Stimulated activated memory B cell treated with anti-CD40 and anti-IgM and Interleukin-4, amounts not matched to agents 10 μg/mL and 1 μg/mL and 100 μg/mL, for 72 hours (primary cell): ENCODE measurements around the gene RPLP2.

Experiments
- ATAC-seq: fragments of 150-1000 bp; cut with Tn5 transposase; 2 replicates; pipeline ENCODE4 v1.10.0; 2021
- H3K27ac Mint-ChIP-seq: one replicate; pipeline ENCODE4 v1.8.0; 2022; ENCODE audit warnings: mild to moderate bottlenecking, mixed read lengths
- H3K27me3 Mint-ChIP-seq: one replicate; pipeline ENCODE4 v1.8.0; 2022; ENCODE audit warnings: mixed read lengths
- H3K36me3 Mint-ChIP-seq: one replicate; pipeline ENCODE4 v1.8.0; 2022; ENCODE audit warnings: mixed read lengths
- H3K4me1 Mint-ChIP-seq: one replicate; pipeline ENCODE4 v1.8.0; 2022; ENCODE audit warnings: mixed read lengths
- H3K4me3 Mint-ChIP-seq: one replicate; pipeline ENCODE4 v1.8.0; 2022; ENCODE audit warnings: mild to moderate bottlenecking, moderate library complexity, mixed read lengths
- H3K9me3 Mint-ChIP-seq: one replicate; pipeline ENCODE4 v1.8.0; 2022; ENCODE audit warnings: mixed read lengths

RPLP2 gene

DNA sequence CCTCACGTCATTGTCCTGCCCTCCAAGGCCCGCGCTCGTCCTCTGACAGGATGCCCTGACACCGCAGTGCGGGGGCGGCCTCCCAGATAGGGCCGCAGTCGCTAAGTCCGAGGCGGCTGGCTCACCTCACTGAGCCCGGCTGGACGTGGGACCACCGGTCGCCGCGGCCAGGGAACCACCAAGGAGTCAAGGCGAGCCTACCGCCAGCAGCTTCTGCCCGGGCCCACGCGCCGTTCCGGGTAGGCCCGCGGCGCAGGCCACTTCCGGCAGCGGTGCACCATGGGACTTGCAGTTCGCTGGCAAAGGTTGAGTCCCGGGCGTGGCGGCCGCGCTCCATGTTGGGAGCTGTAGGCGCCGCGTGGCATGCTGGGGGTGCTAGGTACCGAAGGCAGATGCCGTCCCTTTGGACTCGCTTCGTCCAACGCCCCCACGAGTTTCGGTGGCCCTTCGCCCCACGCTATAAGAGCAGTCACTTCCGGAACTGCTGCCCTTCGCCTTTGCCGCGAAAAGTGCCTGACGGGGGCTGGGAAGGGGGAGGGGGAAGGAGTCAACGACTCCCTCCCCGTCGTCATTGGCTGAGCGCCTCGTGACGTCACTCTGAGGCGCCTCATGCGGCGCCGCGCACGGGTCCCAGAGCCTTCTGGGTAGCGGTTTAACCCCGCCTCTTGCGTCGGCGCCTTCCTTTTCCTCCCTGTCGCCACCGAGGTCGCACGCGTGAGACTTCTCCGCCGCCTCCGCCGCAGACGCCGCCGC, at the start of gene RPLP2:
Gene RPLP2, plus strand, starts transcription at position 681 of the 753 bp plus-strand sequence. CDS start 268 bp downstream, outside the sequence.
- H3K27me3 Mint-ChIP-seq: no peaks in the 10 kb centered on the region
- peaks cover 44% of the 10 kb centered on the region for H3K4me1 Mint-ChIP-seq
- peak within 1 kb of the TSS; percentile 85 for H3K4me3 Mint-ChIP-seq
- H3K9me3 Mint-ChIP-seq: no peaks in the 10 kb centered on the region
- peak within 1 kb of the TSS; percentile 98 for H3K27ac Mint-ChIP-seq
- peaks cover 33% of the 10 kb centered on the region for H3K36me3 Mint-ChIP-seq
- peak; percentile 93 for ATAC-seq

DNA sequence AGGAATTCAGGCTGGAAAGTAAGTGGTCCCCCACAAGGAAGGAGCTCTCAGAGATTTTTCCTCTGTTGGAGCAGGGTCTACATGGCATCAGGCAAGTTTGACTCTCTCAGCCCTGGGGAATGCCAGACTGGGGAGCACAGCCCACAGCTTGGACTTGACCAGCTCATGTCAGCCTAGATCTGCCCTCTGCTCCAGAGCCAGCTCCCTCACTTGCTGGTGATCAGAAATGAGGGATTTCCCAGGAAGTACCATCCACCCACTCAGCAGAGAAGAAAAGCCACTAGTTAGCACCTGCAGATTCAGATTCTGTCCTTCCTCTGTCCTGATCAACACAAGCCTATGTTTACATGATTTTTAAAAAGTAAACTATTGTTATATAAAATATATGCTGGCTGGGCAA, 49.5 kb upstream of the RPLP2 start:
- no peaks in the 10 kb centered on the region for H3K27me3 Mint-ChIP-seq
- no peak overlapping the region for H3K27ac Mint-ChIP-seq
- no peaks in the 10 kb centered on the region for H3K9me3 Mint-ChIP-seq
- no peaks in the 10 kb centered on the region for H3K4me1 Mint-ChIP-seq
- H3K4me3 Mint-ChIP-seq: no peak overlapping the region
- ATAC-seq: no peak
- peaks cover 51% of the 10 kb centered on the region for H3K36me3 Mint-ChIP-seq

DNA sequence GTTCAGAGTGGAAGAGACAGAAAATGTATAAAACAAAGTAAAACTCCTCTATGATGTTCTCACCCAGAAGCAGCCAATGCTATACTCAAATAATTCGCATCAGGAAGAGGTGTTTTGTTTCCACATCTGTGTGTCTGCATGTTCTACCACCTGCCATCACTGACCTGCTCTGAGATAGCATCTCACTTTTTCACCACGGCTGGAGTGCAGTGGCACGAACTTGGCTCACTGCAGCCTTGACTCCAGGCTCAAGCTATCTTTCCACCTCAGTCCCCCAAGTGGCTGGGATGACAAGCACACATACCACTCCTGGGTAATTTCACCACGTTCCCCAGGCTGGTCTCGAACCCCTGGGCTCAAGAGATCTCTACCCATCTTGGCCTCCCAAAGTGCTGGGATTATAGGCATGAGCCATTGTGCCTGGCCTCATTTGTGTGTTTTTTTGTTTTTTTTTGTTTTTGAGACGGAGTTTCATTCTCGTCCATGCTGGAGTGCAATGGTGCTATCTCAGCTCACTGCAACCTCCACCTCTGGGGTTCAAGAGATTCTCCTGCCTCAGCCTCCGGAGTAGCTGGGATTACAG, 48.1 kb upstream of the RPLP2 start:
- no peak for ATAC-seq
- Mint-ChIP-seq H3K4me1 (no peaks in the 10 kb centered on the region), H3K27me3 (no peaks in the 10 kb centered on the region), H3K27ac (no peak overlapping the region), H3K9me3 (no peaks in the 10 kb centered on the region), H3K4me3 (no peak overlapping the region), H3K36me3 (peaks cover 45% of the 10 kb centered on the region)

DNA sequence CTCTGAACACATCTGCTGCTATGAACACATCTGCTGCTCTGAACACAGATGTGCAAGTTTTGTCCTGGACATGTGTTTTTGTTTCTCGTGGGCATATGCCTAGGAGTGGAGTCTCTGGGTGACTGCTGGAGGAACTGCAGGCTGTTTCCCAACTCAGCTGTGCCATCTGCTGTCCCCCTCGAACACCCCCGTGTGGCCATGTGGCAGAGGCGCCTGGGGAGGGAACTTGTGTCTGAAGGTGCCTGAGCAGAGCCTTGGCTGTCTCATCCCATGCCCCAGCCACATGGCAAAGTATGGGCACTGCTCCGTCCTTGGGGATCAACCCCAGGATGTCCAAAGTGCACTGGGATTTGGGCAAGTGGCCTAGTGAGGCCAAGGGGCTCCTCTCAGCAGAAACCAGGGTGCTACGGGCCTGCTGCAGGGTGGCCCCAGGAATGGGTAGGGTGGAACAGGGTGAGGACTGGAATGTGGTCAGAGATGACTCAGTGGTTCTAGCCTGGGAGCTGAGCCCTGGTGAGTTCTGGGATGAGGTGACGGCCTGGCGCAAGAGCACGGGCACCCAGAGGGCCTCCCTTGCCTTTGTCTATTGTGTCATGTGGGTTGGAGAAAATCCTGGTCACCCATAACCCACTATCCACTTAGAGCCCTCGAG, 47.2 kb upstream of the RPLP2 start:
- ATAC-seq: no peak
- Mint-ChIP-seq H3K27me3 (no peaks in the 10 kb centered on the region), H3K36me3 (peaks cover 36% of the 10 kb centered on the region), H3K27ac (no peak overlapping the region), H3K4me3 (no peak overlapping the region), H3K4me1 (no peaks in the 10 kb centered on the region), H3K9me3 (no peaks in the 10 kb centered on the region)

DNA sequence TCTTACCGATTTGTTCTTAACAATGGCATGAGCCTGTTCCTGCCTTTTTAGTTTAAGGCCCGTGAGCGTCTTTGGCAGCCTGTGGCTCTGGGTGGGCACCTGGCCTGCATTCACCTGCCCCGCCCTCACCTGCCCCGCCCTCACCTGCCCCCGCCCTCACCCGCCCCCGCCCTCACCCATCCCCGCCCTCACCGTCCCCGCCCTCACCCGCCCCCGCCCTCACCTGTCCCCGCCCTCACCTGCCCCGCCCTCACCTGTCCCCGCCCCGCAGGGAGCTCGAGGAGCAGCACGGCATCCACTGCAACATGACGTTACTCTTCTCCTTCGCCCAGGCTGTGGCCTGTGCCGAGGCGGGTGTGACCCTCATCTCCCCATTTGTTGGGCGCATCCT, 46.7 kb upstream of the RPLP2 start:
- Mint-ChIP-seq H3K27ac (no peak overlapping the region), H3K4me1 (no peaks in the 10 kb centered on the region), H3K27me3 (no peaks in the 10 kb centered on the region), H3K4me3 (no peak overlapping the region), H3K9me3 (no peaks in the 10 kb centered on the region), H3K36me3 (peaks cover 31% of the 10 kb centered on the region)
- no peak for ATAC-seq

DNA sequence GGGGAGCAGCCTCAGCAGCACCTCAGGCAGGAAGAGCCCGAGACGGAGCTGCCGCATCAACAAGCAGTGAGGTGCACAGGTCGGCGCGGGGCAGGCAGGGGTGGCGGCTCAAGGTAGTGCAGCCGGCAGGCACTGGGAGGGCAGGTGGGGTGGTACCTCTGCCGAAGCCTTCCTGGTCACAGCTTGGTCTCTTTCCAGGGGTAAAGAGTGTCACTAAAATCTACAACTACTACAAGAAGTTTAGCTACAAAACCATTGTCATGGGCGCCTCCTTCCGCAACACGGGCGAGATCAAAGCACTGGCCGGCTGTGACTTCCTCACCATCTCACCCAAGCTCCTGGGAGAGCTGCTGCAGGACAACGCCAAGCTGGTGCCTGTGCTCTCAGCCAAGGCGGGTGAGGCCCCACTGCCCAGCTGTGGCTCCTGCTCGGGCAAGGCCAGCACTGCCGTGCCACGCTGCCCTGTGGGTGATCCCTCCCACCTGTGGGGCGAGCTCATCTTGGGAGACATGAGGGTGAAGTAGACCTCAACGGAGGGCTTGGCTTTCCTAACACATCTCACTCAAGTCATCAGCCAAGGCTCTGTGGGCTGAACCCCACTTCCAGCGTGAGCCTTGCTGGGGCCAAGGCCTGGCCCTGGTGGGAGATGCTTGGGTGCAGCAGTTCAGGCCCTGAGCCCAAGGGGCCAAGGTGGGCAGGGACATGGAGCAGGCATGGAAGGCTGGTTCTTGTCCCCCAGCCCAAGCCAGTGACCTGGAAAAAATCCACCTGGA, 46.0 kb upstream of the RPLP2 start:
- no peaks in the 10 kb centered on the region for H3K9me3 Mint-ChIP-seq
- peak; percentile 3 for ATAC-seq
- no peaks in the 10 kb centered on the region for H3K4me1 Mint-ChIP-seq
- H3K27ac Mint-ChIP-seq: no peak overlapping the region
- no peaks in the 10 kb centered on the region for H3K27me3 Mint-ChIP-seq
- no peak overlapping the region for H3K4me3 Mint-ChIP-seq
- H3K36me3 Mint-ChIP-seq: peaks cover 28% of the 10 kb centered on the region

DNA sequence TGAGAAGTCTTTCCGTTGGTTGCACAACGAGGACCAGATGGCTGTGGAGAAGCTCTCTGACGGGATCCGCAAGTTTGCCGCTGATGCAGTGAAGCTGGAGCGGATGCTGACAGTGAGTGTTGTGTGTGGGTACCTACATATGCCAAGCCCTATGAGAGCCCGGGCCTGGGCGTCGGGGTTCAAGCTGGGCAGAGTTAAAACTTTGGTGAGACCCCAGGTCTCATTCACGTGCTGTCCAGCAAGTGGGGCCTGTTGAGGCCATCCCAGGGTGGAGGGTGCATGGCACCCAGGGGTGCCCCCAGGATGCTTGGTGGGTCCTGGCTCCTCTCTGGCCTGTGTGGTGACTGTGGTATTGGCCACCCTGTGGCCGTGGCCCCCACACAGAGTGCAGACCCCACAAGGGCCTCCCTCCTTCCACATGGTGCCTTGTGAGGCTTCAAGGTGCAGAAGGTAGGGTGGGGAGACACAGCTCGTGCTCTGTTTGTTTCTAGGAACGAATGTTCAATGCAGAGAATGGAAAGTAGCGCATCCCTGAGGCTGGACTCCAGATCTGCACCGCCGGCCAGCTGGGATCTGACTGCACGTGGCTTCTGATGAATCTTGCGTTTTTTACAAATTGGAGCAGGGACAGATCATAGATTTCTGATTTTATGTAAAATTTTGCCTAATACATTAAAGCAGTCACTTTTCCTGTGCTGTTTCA, 45.3 kb upstream of the RPLP2 start:
- Mint-ChIP-seq H3K9me3 (no peaks in the 10 kb centered on the region), H3K27ac (no peak overlapping the region), H3K4me3 (no peak overlapping the region), H3K4me1 (no peaks in the 10 kb centered on the region), H3K27me3 (no peaks in the 10 kb centered on the region), H3K36me3 (peaks cover 28% of the 10 kb centered on the region)
- ATAC-seq: no peak

DNA sequence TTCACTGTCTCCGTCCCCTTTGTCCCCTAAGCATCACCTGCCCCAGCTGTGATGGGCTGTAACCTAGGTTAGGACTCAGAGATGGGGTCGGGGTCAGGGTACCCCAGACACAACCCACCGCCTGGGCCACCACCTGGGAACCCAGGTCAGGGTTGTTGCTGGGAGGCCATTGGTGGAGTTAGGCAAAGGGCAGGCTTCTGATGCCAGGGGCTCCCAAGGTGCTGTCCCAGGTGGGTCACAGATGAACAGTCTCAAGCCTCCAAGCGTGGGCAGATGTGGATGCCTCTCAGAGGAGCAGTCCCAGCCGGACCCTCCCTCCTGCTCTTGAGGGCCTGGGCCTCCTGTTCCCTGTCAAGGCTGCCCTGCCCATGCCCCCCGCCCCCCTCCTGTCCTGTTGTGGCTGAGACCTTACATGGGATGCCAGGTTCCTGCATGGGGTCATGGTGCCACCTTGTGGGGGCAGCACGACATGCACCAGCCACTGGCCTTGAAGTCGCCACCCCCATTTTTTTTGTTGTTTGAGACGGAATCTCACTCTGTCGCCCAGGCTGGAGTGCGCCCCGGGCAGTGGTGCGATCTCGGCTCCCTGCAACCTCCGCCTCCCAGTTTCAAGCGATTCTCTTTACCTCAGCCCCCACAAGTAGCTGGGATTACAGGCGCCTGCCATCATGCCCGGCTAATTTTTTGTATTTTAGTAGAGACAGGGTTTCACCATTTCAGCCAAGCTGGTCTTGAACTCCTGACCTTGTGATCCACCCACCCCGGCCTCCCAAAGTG, 44.6 kb upstream of the RPLP2 start:
- peak; percentile 80 for ATAC-seq
- Mint-ChIP-seq H3K27me3 (no peaks in the 10 kb centered on the region), H3K27ac (no peak overlapping the region), H3K4me1 (no peaks in the 10 kb centered on the region), H3K36me3 (peaks cover 30% of the 10 kb centered on the region), H3K4me3 (no peak overlapping the region), H3K9me3 (no peaks in the 10 kb centered on the region)

DNA sequence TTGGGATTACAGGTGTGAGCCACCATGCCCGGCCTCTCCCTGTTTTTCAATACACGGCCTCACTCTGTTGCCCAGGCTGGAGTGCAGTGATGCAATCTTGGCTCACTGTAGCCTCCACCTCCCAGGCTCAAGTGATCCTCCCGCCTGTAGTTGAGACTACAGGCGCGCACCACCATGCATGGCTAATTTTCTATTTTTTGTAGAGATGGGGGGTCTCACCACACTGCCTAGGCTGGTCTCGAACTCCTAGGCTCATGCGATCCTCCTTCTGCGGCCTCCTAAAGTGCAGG, 44.0 kb upstream of the RPLP2 start:
- peaks cover 33% of the 10 kb centered on the region for H3K36me3 Mint-ChIP-seq
- ATAC-seq: no peak
- H3K27me3 Mint-ChIP-seq: no peaks in the 10 kb centered on the region
- no peaks in the 10 kb centered on the region for H3K4me1 Mint-ChIP-seq
- H3K4me3 Mint-ChIP-seq: no peak overlapping the region
- H3K9me3 Mint-ChIP-seq: no peaks in the 10 kb centered on the region
- no peak overlapping the region for H3K27ac Mint-ChIP-seq

DNA sequence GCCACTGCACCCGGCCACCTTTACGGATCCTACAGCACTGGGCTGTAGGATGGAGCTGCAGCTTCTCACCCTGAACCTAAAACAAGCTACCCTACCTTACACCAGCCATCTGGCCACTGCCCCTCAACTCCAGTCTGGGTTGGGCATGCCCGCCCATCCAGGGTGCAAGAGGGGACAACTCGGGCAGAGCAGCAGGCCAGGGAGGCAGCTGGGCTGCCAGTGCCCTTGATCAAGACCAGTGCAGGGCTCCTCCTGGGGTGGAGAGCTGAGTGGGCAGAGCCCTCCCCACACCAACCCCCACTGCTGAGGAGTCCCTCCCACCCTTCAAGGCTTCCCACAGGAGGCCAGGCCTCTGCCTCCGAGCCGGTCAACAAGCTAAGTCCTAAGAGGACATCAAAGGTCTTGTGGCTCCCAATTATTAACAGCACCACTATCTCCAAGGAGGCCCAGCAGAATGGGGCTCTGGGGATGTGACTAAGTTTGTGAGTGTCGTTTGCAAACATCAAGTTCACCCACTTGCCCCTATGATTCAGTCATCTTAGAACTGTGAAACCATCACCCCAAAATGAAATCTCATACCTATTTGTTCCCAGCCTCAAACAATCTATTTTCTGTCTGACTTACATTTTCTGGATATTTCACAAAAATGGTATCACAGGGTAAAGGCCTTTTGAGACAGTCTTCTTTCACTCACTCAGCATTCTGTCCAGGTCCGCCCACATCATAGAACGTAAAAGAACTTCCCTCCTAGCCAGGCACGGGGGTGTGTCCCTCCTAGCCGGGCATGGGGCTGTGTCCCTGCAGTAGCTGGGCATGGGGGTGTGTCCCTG, 43.4 kb upstream of the RPLP2 start:
- Mint-ChIP-seq H3K27ac (no peak overlapping the region), H3K4me3 (no peak overlapping the region), H3K4me1 (no peaks in the 10 kb centered on the region), H3K36me3 (peaks cover 36% of the 10 kb centered on the region), H3K27me3 (no peaks in the 10 kb centered on the region), H3K9me3 (no peaks in the 10 kb centered on the region)
- no peak for ATAC-seq

DNA sequence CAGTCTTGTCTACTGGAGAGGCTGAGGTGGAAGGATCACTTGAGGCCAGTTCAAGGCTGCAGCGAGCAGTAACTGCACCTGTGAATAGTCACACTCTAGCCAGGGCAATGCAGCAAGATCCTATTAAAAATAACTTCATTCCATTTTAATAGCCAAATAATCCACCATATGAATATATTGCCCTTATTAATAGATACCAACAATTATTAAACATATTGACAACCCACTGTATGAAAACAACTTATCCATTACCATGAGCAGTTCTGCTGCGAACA, 42.9 kb upstream of the RPLP2 start:
- Mint-ChIP-seq H3K27me3 (no peaks in the 10 kb centered on the region), H3K36me3 (peaks cover 31% of the 10 kb centered on the region), H3K27ac (no peak overlapping the region), H3K4me3 (no peak overlapping the region), H3K9me3 (no peaks in the 10 kb centered on the region), H3K4me1 (no peaks in the 10 kb centered on the region)
- ATAC-seq: no peak

DNA sequence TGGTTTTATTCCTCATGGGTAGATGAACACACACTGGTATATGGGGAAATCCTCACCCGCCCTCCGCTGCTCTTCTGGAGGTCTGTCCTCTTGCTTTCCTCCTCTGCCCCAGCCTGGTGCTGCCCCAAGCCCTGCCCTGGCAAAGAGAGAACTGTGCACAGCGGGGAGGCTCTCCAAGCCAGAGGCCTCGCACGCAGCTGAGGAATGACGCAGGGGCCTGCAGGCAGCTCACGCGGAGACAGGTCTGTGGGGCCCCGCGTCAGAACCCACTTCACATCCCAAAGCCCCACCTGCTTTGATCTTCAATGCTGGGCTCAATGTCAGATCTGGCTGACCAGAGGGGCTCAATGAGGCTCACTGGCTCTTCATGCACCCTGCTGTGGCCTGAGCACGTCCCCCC, 42.5 kb upstream of the RPLP2 start:
- H3K4me1 Mint-ChIP-seq: no peaks in the 10 kb centered on the region
- H3K27me3 Mint-ChIP-seq: no peaks in the 10 kb centered on the region
- H3K9me3 Mint-ChIP-seq: no peaks in the 10 kb centered on the region
- ATAC-seq: no peak
- H3K4me3 Mint-ChIP-seq: no peak overlapping the region
- no peak overlapping the region for H3K27ac Mint-ChIP-seq
- H3K36me3 Mint-ChIP-seq: peaks cover 27% of the 10 kb centered on the region

DNA sequence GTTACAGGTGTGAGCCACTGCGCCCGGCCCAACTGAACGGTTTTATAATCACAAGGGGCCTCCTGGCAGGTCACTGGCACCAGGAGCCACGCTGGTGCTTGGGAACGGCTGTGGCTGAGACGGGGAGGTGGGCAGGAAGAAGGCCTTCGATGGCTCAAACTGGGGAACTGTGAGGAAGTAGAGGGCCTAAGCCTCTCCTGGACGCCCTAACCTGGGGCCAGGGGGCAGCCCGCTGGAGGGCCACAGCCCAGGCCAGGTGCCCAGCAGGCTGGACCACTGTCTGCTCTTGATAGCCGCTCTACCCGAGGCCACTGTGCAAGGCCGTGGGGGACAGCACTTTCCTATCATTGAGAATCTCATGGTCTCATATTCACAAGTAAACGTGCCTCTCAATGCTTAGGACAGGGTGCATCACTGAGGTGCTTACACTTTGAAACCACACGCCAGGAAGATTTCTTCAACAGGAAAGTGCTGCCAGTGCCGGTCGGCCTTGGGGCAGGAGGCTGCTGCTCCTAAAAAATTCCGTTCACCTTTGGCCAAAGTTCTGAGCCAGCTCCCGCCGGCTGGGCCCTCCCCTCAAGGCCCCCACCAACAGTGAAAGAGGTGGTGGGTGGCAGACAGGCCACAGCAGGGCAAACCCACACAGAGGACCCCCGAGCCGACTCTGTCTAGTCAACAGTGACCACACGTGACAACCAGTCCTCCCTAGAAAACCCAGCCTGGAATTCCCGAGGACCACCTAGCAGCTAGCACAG, 39.7 kb upstream of the RPLP2 start:
- Mint-ChIP-seq H3K27me3 (no peaks in the 10 kb centered on the region), H3K36me3 (peaks cover 23% of the 10 kb centered on the region), H3K4me1 (peaks cover 17% of the 10 kb centered on the region), H3K4me3 (no peak overlapping the region), H3K9me3 (no peaks in the 10 kb centered on the region), H3K27ac (no peak overlapping the region)
- no peak for ATAC-seq
